GM12878 (cell line): ENCODE measurements around the gene LINGO1. TPM values are rescaled to one million over a fixed set of nuclear protein-coding genes. Genes with fewer than 3 reads are reported as not detected.

Experiments used
- ATAC-seq: fragments of 200-7000 bp; cut with Tn5 transposase; 3 replicates; pipeline ENCODE4 v1.9.1; 2020; ENCODE audit warnings: mild to moderate bottlenecking, moderate library complexity
- BruUV-seq: library from RNA; stranded (reverse); fragments of 400-500 nt; replicated peaks from 2 replicates; lab custom pipeline; 2021; lab: Mats Ljungman, UMichigan
- CTCF ChIA-PET: fragments of 300-600 bp; sonication (Branson Sonifier 250); formaldehyde crosslinking; extraction: SDS; loops from one replicate; lab custom pipeline; 2021; ENCODE audit warnings: inconsistent platforms; lab: Yijun Ruan, JAX
- POLR2A ChIA-PET: fragments of 350-600 bp; formaldehyde crosslinking; extraction: SDS; loops from one replicate; lab custom pipeline; 2021; ENCODE audit warnings: inconsistent platforms; lab: Charles Lee
- RAD21 ChIA-PET: fragments of 300-600 bp; sonication (Branson Sonifier 250); formaldehyde crosslinking; loops from one replicate; lab custom pipeline; 2023; ENCODE audit warnings: antibody characterized with exemption; ENCODE audit not compliant: unreplicated experiment; lab: Charles Lee
- SMC1A ChIA-PET: fragments of 300-600 bp; sonication (Branson Sonifier 250); formaldehyde crosslinking; loops from one replicate; lab custom pipeline; 2023; ENCODE audit not compliant: unreplicated experiment, uncharacterized antibody; lab: Charles Lee
- DNase-seq: peaks from one replicate; pipeline ENCODE4 v3.0.0-alpha.2; 2011; ENCODE audit warnings: low read depth, low spot score
- FAIRE-seq: peaks from 3 replicates; lab custom pipeline; 2011; peaks lifted over from hg19 to GRCh38; lab: Jason Lieb, UNC
- H2AFZ ChIP-seq: 2 replicates; pipeline ENCODE4 v1.6.0; 2011; ENCODE audit warnings: low read depth, low read length, control low read depth; ENCODE audit not compliant: control insufficient read depth
- H3K27ac ChIP-seq: 2 replicates; pipeline ENCODE4 v1.5.1; 2011; ENCODE audit warnings: control low read depth; ENCODE audit not compliant: control insufficient read depth, insufficient read depth
- H3K27me3 ChIP-seq, 2 experiments: replicated peaks in 1 of 2; 2 replicates each; pipeline versions ENCODE4 v1.6.0 to v1.6.1; 2011; ENCODE audit warnings: low read length in 1 of 2; ENCODE audit not compliant: control insufficient read depth in 2 of 2, insufficient read depth in 2 of 2
- H3K36me3 ChIP-seq, 2 experiments: 2 replicates each; pipeline ENCODE4 v1.5.1; 2011; ENCODE audit warnings: low read length in 1 of 2; ENCODE audit not compliant: control insufficient read depth in 2 of 2, insufficient read depth in 2 of 2
- H3K4me1 ChIP-seq: 2 replicates; pipeline ENCODE4 v1.6.1; 2011; ENCODE audit warnings: mild to moderate bottlenecking, low read length, moderate library complexity, mixed read lengths; ENCODE audit not compliant: control insufficient read depth, insufficient read depth
- H3K4me2 ChIP-seq: 2 replicates; pipeline ENCODE4 v1.6.0; 2011; ENCODE audit warnings: control low read depth; ENCODE audit not compliant: control insufficient read depth, insufficient read depth
- H3K4me3 ChIP-seq: fragments of 200-600 bp; sonication (generic); 2 replicates; pipeline ENCODE4 v1.5.1; 2016
- H3K79me2 ChIP-seq: 2 replicates; pipeline ENCODE4 v1.6.0; 2011; ENCODE audit warnings: low read length; ENCODE audit not compliant: control insufficient read depth, insufficient read depth
- H3K9ac ChIP-seq: 2 replicates; pipeline ENCODE4 v1.8.0; 2011; ENCODE audit warnings: low read length, control low read depth, mixed read lengths; ENCODE audit not compliant: control insufficient read depth, insufficient read depth
- H3K9me3 ChIP-seq: replicated peaks from 3 replicates; pipeline ENCODE4 v1.5.1; 2011; ENCODE audit warnings: mild to moderate bottlenecking, low read length; ENCODE audit not compliant: control insufficient read depth, insufficient read depth
- H4K20me1 ChIP-seq: 2 replicates; pipeline ENCODE4 v1.6.0; 2011; ENCODE audit not compliant: control insufficient read depth, insufficient read depth
- CUX1 ChIP-seq: IDR thresholded peaks from 2 replicates; pipeline ENCODE4 v1.6.1; 2012; ENCODE audit warnings: improper control_type of control experiment, low read depth, low read length; ENCODE audit not compliant: insufficient replicate concordance
- DPF2 ChIP-seq: fragments of 450-650 bp; IDR thresholded peaks from 2 replicates; pipeline ENCODE4 v1.6.1; 2017; ENCODE audit warnings: mild to moderate bottlenecking
- ESRRA ChIP-seq: IDR thresholded peaks from 2 replicates; pipeline ENCODE4 v1.6.1; 2012; ENCODE audit warnings: mild to moderate bottlenecking, low read length, improper control_type of control experiment
- MXI1 ChIP-seq: fragments of 150-350 bp; IDR thresholded peaks from 2 replicates; pipeline ENCODE4 v1.6.1; 2011; ENCODE audit warnings: low read depth, mild to moderate bottlenecking, inconsistent platforms, low read length, improper control_type of control experiment
- MYC ChIP-seq: IDR thresholded peaks from 2 replicates; pipeline ENCODE4 v1.6.1; 2011; ENCODE audit warnings: mild to moderate bottlenecking, low read length, moderate library complexity, inconsistent platforms; ENCODE audit not compliant: insufficient read depth, insufficient replicate concordance, insufficient read length, severe bottlenecking
- ZNF384 ChIP-seq: IDR thresholded peaks from 2 replicates; pipeline ENCODE4 v1.6.1; 2012; ENCODE audit warnings: low read depth, mild to moderate bottlenecking, low read length, improper control_type of control experiment, borderline replicate concordance
- WGBS: methylation state at CpG from one replicate; pipeline ENCODE4 v1.1.6; 2016; ENCODE audit warnings: low lambda C conversion rate; ENCODE audit not compliant: insufficient replicate concordance, insufficient coverage; ENCODE audit errors: missing lambda C conversion rate; 5-methylcytosine and 5-hydroxymethylcytosine counted together
- in situ Hi-C: fragments of 300-500 bp; cut with MboI; formaldehyde crosslinking; loops from 9 replicates; pipeline ENCODE4 v1.14.3; 2018; ENCODE audit warnings: mixed read lengths
- intact Hi-C: fragments of 100-400 bp; cut with micrococcal nuclease; formaldehyde crosslinking; loops from one replicate; pipeline ENCODE4 v1.14.2; 2022; ENCODE audit not compliant: unreplicated experiment
- polyA plus RNA-seq, 11 experiments: library from polyadenylated mRNA; depleted of rRNA in 4 of 11; unstranded in 6 of 11; stranded (reverse) in 5 of 11; fragments of >200 nt; fragmentation: Nextera tagmentation in 4 of 11; fragmentation: Illumina TruSeq in 1 of 11; extraction: Ambion mirVana in 4 of 11; extraction: Trizol in 1 of 11; gene quantifications; 1 replicate in 1 of 11; 2 replicates in 10 of 11; pipeline versions ENCODE4 v1.2.1 to v1.2.3, GENCODE V29; 2011 to 2016; ENCODE audit warnings: inconsistent platforms in 2 of 11, missing spikeins in 2 of 11, low read depth in 1 of 11
- total RNA-seq, 4 experiments: library from RNA; depleted of rRNA in 3 of 4; stranded (reverse); fragments of >200 nt in 3 of 4; fragmentation: Illumina TruSeq in 1 of 4; extraction: Trizol in 1 of 4; gene quantifications; 2 replicates each; pipeline versions ENCODE4 v1.2.1 to v1.2.3, GENCODE V29; 2013 to 2021

Gene LINGO1
- total and polyA plus RNA-seq, 10 of the 15 experiments (the other 5 are each of a cell fraction or from before 2014, with no cell fraction given), result 0.04 to 3.9 (median 0.17) TPM; not detected in 6

GRCh38 chr15:77663256-77663655 is 30.5 kb upstream of the LINGO1 start:
- 18% methylated on average over 5 of the region's 5 CpGs for WGBS
- in situ Hi-C loops (no loop called here), intact Hi-C loops (no loop called here)
- CTCF ChIA-PET, result interaction anchor here (1.1 to 2.6 kb wide), 2 partner anchors 8 to 158 kb away, joined by 4 to 11 read pairs; no protein-coding TSS in a partner anchor
- SMC1A ChIA-PET, result no interaction called here
- Histone ChIP-seq H3K79me2 (no peaks in the 10 kb centered on the region), H3K4me3 (no peak overlapping the region), H2AFZ (no peak overlapping the region), H3K9me3 (no peaks in the 10 kb centered on the region), H3K4me1 (no peaks in the 10 kb centered on the region), H3K9ac (no peak overlapping the region), H4K20me1 (no peaks in the 10 kb centered on the region), H3K27ac (no peak overlapping the region), H3K27me3 (0 out of 4 replicates have a peak, but pooled peaks cover 0 to 2% of the 10 kb centered on the region in 2 experiments), H3K36me3 (no peaks in the 10 kb centered on the region), H3K4me2 (no peak overlapping the region)
- TF ChIP-seq DPF2 (no peak), MXI1 (no peak), MYC (no peak), ESRRA (no peak), CUX1 (no peak), ZNF384 (no peak)
- no TSS peak for BruUV-seq
- ATAC-seq, result no peak
- POLR2A ChIA-PET, result no interaction called here
- no peak for DNase-seq
- RAD21 ChIA-PET, result no interaction called here
- FAIRE-seq, result no peak
